HFF-Myc (cell line): ENCODE results near the gene TMEM151B.
"Not testable (repeated sequence)": the region's sequence is repeated elsewhere in the genome, so short reads cannot be mapped to it uniquely, and the experiment has no call there.

Source experiments
- DNase-seq: peaks from one replicate; pipeline ENCODE4 v3.0.0-alpha.2; 2011; ENCODE audit warnings: low read depth; ENCODE audit errors: extremely low read depth
- H3K4me3 ChIP-seq: replicated peaks from 2 replicates; pipeline ENCODE4 v1.5.1; 2011; ENCODE audit warnings: low read depth, mild to moderate bottlenecking, control low read depth, low read length
- TF ChIP-seq, protein P1 (sequence below): IDR thresholded peaks from 2 replicates; pipeline ENCODE4 v1.5.1; 2012; ENCODE audit warnings: mild to moderate bottlenecking, low read depth, low read length, control low read depth; ENCODE audit errors: missing control alignments

The TMEM151B gene

DNA sequence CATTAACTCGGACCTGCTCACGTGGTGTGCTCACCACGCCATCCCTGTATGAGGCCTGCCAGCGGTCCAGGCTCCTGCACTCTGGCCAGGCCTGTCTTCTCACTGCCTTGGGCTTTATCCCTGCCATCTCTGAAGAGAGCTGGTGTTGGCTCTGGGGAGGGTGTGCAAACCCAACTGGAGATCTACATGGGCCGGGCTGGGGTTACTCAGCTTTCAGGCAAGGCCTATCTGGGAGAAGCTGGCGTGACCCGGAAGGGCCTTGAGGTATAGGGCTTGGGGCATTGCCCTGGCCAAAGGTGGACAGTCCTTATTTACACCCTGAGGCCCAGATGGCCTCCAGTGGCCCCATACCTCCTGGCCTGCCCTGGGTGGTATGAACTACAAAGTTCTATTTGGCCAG, 41.8 kb upstream of the TMEM151B start:
- H3K4me3 ChIP-seq: no peak overlapping the region
- TF ChIP-seq, protein P1, sequence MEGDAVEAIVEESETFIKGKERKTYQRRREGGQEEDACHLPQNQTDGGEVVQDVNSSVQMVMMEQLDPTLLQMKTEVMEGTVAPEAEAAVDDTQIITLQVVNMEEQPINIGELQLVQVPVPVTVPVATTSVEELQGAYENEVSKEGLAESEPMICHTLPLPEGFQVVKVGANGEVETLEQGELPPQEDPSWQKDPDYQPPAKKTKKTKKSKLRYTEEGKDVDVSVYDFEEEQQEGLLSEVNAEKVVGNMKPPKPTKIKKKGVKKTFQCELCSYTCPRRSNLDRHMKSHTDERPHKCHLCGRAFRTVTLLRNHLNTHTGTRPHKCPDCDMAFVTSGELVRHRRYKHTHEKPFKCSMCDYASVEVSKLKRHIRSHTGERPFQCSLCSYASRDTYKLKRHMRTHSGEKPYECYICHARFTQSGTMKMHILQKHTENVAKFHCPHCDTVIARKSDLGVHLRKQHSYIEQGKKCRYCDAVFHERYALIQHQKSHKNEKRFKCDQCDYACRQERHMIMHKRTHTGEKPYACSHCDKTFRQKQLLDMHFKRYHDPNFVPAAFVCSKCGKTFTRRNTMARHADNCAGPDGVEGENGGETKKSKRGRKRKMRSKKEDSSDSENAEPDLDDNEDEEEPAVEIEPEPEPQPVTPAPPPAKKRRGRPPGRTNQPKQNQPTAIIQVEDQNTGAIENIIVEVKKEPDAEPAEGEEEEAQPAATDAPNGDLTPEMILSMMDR: no peak
- no peak for DNase-seq

DNA sequence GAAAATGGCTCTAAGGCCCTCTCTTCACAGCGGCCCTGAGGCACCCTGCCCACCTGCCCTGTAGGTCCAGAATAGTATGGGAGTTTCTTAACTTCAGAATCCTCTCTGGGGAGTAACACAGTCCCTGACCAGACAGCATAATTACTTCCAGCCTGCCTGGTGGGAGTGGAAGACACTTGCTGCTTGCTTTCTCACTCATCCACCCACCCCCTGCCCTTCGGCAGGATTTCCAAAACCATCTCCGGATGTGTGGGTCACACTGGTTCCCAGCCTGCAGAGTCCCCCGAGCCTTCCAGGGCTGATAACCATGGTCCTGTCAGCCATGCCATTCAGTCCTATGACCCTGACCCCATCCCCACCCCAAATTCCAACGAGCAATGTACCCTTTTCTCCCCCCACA, 41.4 kb upstream of the TMEM151B start:
- H3K4me3 ChIP-seq: no peak overlapping the region
- no peak for DNase-seq
- TF ChIP-seq, protein P1: no peak

DNA sequence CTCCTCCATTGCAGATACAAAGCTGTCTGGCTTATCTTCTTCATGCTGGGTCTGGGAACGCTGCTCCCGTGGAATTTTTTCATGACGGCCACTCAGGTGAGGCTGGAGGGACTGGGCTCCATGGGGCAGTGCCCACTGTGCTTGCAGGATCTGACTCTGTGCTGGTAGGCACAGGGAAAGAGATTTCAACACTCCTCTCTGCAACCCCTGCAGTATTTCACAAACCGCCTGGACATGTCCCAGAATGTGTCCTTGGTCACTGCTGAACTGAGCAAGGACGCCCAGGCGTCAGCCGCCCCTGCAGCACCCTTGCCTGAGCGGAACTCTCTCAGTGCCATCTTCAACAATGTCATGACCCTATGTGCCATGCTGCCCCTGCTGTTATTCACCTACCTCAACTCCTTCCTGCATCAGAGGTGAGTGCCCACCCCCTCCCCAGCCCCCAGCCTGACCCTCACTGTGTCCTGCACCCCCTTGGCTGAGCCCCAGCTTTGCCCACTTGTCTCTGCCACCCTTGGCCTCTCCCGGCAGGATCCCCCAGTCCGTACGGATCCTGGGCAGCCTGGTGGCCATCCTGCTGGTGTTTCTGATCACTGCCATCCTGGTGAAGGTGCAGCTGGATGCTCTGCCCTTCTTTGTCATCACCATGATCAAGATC, 40.7 kb upstream of the TMEM151B start:
- no peak overlapping the region for H3K4me3 ChIP-seq
- TF ChIP-seq, protein P1: no peak
- DNase-seq: no peak

DNA sequence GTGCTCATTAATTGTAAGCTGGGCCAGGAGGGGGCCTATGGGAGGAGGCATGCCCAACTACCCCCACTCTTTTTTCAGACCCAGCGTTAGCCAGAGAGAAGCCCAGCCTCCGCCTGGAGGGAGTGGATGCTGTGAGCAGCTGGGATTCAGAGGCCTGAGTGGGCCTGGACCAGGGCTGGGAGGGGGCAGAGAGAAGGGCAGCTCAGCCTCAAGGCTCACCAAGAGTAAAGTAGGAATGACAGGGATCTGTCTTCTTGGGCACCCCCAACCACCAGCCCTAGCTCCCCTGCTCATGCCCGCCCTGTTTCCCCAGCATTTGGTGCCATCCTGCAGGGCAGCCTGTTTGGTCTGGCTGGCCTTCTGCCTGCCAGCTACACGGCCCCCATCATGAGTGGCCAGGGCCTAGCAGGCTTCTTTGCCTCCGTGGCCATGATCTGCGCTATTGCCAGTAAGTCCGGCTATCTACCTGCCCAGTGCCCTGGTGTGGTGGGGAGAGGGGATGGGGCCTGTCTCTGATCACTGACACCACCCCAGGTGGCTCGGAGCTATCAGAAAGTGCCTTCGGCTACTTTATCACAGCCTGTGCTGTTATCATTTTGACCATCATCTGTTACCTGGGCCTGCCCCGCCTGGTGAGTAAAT, 40.1 kb upstream of the TMEM151B start:
- DNase-seq: no peak
- TF ChIP-seq, protein P1: no peak
- H3K4me3 ChIP-seq: no peak overlapping the region

DNA sequence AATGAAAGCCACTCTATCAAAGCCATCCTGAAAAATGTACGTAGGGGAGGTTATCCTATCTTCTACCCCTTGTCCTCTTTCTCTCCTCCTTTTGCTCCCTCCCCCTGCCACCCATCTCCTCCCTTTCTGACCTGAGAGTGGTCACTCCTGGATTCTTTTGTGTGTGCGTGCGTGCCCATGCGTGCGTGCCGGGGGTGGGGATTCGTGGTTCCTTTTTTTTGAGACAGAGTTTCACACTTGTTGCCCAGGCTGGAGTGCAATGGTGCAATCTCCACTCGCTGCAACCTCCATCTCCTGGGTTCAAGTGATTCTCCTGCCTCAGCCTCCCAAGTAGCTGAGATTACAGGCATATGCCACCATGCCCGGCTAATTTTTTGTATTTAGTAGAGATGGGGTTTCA, 38.8 kb upstream of the TMEM151B start:
- DNase-seq, H3K4me3 ChIP-seq: not testable (repeated sequence)

DNA sequence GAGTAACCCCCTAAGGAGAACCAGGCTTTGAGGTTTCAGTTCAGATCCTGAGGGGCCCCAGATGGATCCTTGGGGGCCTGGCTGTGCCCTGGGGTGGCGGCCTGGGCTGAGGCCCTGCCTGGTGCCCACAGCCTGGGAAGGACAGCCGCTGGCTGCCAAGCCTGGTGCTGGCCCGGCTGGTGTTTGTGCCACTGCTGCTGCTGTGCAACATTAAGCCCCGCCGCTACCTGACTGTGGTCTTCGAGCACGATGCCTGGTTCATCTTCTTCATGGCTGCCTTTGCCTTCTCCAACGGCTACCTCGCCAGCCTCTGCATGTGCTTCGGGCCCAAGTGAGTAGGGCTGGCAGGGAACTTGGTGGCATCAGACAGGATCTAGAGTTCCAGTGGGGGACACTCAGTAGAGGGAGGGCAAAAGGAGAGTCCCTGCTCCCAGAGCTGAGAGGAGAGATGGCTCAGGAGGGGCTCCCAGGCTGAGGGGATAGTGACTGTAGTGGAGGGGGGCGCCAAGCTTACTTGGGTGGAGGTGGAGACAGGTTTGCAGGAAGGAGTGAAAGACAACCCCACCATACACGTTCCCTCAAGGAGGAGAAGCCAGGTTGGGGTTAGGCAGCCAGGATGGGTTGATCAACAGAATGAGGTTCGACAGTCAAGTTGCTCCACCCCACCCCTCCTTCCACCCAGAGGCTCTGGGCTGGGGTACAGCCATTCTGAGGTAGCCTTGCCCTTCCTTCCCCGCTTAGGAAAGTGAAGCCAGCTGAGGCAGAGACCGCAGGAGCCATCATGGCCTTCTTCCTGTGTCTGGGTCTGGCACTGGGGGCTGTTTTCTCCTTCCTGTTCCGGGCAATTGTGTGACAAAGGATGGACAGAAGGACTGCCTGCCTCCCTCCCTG, 37.3 kb upstream of the TMEM151B start:
- no peak for DNase-seq
- TF ChIP-seq, protein P1: no peak
- no peak overlapping the region for H3K4me3 ChIP-seq

DNA sequence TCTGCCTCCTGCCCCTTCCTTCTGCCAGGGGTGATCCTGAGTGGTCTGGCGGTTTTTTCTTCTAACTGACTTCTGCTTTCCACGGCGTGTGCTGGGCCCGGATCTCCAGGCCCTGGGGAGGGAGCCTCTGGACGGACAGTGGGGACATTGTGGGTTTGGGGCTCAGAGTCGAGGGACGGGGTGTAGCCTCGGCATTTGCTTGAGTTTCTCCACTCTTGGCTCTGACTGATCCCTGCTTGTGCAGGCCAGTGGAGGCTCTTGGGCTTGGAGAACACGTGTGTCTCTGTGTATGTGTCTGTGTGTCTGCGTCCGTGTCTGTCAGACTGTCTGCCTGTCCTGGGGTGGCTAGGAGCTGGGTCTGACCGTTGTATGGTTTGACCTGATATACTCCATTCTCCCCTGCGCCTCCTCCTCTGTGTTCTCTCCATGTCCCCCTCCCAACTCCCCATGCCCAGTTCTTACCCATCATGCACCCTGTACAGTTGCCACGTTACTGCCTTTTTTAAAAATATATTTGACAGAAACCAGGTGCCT, 36.6 kb upstream of the TMEM151B start:
- H3K4me3 ChIP-seq: no peak overlapping the region
- DNase-seq: no peak
- TF ChIP-seq, protein P1: no peak
